ENCODE results near the gene MIOS.
A peak's percentile ranks its signal among the peaks of the same experiment; 100 is the strongest.
"Not testable (repeated sequence)": the region's sequence is repeated elsewhere in the genome, so short reads cannot be mapped to it uniquely, and the experiment has no call there.

Gene MIOS

DNA sequence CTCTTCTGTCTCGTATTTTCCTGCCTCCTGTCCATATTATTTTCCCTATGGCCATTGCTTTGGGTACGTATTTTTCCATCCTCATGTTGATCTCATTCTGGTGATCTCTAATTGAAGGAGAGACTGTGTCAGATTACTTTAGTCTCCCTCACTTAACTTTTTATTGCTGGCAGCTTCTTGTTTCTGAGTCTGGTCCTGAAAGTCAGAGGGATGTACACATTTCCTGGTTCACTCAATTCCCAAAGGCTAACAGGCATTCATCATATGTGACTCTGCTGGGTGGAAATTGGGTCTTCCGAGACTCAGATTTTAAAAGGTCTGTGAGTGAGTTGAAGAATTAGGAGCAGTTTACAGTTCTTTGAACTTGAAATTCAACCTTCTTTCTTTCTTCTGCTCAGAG is 84.8 kb downstream of the MIOS start:
- no peak for DNase-seq

DNA sequence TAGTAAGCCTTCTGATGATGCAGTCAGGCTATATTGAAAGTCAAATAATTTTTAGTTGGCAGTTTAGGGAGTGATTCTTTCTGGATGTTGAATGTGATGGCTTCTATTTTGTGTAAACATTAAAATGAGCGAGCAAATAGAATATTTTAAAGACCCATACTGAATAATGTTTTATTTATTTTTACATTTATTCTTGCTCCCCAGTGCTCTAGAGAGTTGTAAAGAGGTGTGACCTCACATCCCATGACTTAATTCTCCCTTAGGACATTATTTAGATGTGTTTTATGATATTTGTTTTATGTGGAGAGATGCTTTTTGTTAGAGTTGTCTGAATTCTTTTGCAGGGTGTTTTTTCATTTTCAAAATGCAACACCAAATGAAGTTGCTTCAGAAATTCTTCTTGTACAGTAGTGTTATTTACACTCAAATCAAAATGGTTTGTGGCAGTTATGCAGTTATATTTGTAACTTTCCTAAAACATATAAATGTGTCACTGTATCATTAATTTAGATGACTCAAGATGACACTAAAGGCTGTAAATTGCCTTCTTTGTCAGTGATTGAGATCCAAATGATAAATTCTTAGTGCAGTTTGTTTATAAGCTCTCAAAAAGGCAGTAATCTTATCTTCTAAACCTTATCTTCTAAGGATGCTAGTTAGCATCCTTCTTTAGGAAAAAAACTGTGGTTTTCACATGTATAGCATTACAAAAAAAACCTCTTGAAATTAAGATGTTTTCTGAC is 86.3 kb downstream of the MIOS start:
- no peak for DNase-seq

DNA sequence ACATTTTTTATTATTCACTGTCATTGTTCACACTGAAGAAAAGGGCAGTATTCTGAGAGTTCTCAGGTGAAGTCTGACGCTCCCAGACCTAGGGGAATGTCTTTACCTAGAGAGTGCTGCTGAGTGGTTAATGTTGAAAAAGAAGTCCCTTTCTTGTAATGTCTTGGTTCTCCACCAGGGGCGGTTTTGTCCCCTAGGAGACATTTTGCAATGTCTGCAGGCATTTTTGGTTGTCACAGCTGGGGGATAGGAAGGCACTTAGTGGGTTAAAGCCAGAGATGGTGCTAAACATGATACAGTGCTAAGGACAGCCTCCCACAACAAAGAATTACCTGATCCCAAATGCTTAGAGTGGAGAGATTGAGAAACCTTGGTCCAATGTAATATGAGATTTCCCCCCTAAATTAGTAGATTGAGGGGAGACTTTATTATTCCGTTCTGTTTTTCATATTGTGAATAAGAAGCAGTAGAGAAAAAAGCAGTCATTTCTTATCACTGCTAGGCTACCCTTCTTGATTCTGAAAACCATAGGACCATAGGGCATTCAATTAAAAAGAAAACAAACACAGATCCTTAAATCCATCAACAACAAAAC is 87.0 kb downstream of the MIOS start:
- peak; percentile 57 for DNase-seq

DNA sequence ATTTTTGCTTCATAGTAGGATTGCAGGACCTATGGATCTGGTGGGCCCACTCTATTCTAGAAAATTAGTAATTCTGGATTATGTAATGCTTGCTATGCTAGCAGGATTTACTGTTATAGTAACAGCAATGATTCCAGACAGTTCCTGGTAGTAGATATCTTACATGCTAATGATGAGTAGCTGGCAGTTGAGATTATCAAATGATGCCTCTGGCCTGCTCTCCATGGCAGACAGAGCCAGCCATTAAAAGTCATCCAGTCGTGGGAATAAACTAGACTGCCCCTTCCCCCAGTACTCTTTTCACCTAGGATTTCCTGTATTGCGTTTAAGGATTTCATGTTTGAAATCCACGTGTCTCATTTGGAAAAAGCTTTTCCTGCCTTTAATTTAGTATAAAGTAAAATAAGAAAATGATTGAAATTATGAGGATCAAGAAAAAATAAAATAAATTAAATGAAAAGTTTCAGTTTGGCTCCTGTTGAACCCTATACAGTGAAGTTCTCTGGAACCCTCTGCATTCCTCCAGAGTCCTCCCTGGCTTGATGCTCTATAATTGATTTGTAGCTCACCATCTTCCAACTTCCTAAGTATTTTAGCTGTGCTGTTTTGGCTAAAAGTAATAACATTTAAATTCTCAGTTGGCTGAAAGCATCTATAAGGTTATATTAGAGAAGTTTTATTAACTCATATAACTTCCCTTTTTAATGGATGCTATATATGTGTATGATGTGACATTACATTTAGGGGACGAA is 88.5 kb downstream of the MIOS start:
- DNase-seq, result no peak

DNA sequence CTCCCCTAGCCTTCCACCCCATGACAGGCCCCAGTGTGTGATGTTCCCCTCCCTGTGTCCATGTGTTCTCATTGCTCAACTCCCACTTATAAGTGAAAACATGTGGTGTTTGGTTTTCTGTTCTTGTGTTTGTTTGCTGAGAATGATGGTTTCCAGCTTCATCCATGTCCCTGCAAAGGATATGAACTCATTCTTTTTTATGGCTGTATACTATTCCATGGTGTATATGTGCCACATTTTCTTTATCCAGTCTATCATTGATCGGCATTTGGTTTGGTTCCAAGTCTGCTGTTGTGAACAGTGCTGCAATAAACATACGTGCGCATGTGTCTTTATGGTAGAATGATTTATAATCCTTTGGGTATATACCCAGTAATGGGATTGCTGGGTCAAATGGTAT is 89.8 kb downstream of the MIOS start:
- not testable (repeated sequence) for DNase-seq

Data from hematopoietic multipotent progenitor cell treated with erythropoietin and hydrocortisone succinate and interleukin-3 and kit ligand, for 8 days (in vitro differentiated cells).